HEK293 (cell line): ENCODE measurements around the gene ACAP1.

Source experiments
- BCL11A ChIP-seq: fragments of 450-650 bp; formaldehyde crosslinking; IDR thresholded peaks from 2 replicates; pipeline ENCODE4 v1.5.1; 2016; ENCODE audit warnings: low read depth, missing biosample characterization, missing genetic modification characterization
- FEZF1 ChIP-seq: fragments of 450-650 bp; formaldehyde crosslinking; IDR thresholded peaks from 2 replicates; pipeline ENCODE4 v1.5.1; 2016; ENCODE audit warnings: missing biosample characterization, missing genetic modification characterization
- GLIS2 ChIP-seq: fragments of 450-650 bp; formaldehyde crosslinking; IDR thresholded peaks from 2 replicates; pipeline ENCODE4 v1.5.1; 2016; ENCODE audit warnings: missing biosample characterization, missing genetic modification characterization
- OVOL3 ChIP-seq: fragments of 450-650 bp; formaldehyde crosslinking; IDR thresholded peaks from 2 replicates; pipeline ENCODE4 v1.5.1; 2016; ENCODE audit warnings: missing biosample characterization, missing genetic modification characterization
- RBAK ChIP-seq: fragments of 450-650 bp; formaldehyde crosslinking; IDR thresholded peaks from 2 replicates; pipeline ENCODE4 v1.5.1; 2016; ENCODE audit warnings: missing biosample characterization, missing genetic modification characterization
- REPIN1 ChIP-seq: fragments of 450-650 bp; formaldehyde crosslinking; IDR thresholded peaks from 2 replicates; pipeline ENCODE4 v1.5.1; 2017; ENCODE audit warnings: missing biosample characterization, missing genetic modification characterization, low read depth
- SCRT1 ChIP-seq: fragments of 450-650 bp; formaldehyde crosslinking; IDR thresholded peaks from 2 replicates; pipeline ENCODE4 v1.5.1; 2016; ENCODE audit warnings: missing biosample characterization, missing genetic modification characterization, borderline replicate concordance
- SP3 ChIP-seq: fragments of 450-650 bp; formaldehyde crosslinking; IDR thresholded peaks from 2 replicates; pipeline ENCODE4 v1.5.1; 2016; ENCODE audit warnings: missing biosample characterization, missing genetic modification characterization
- ZNF155 ChIP-seq: fragments of 450-650 bp; formaldehyde crosslinking; IDR thresholded peaks from 2 replicates; pipeline ENCODE4 v1.5.1; 2016; ENCODE audit warnings: missing biosample characterization, missing genetic modification characterization
- ZNF747 ChIP-seq: fragments of 450-650 bp; formaldehyde crosslinking; IDR thresholded peaks from 2 replicates; pipeline ENCODE4 v1.5.1; 2016; ENCODE audit warnings: missing biosample characterization, missing genetic modification characterization
- ZNF76 ChIP-seq: fragments of 450-650 bp; formaldehyde crosslinking; IDR thresholded peaks from 2 replicates; pipeline ENCODE4; 2016; ENCODE audit warnings: low read depth, missing biosample characterization, missing genetic modification characterization, borderline replicate concordance
- ZNF830 ChIP-seq: fragments of 450-650 bp; IDR thresholded peaks from 2 replicates; pipeline ENCODE4 v1.5.0; 2018; ENCODE audit warnings: missing biosample characterization, missing genetic modification characterization, low read depth, mild to moderate bottlenecking, moderate library complexity
- ZNF843 ChIP-seq: fragments of 450-650 bp; formaldehyde crosslinking; IDR thresholded peaks from 2 replicates; pipeline ENCODE4 v1.5.1; 2016; ENCODE audit warnings: missing biosample characterization, missing genetic modification characterization
- ZSCAN16 ChIP-seq: fragments of 450-650 bp; formaldehyde crosslinking; IDR thresholded peaks from 2 replicates; pipeline ENCODE4 v1.5.1; 2016; ENCODE audit warnings: missing biosample characterization, missing genetic modification characterization
- ZXDB ChIP-seq: fragments of 450-650 bp; formaldehyde crosslinking; IDR thresholded peaks from 2 replicates; pipeline ENCODE4 v1.5.1; 2016; ENCODE audit warnings: missing biosample characterization, missing genetic modification characterization
- TF ChIP-seq, protein P1 (sequence below): fragments of 450-650 bp; formaldehyde crosslinking; IDR thresholded peaks from 2 replicates; pipeline ENCODE4 v1.5.1; 2016; ENCODE audit warnings: missing biosample characterization, missing genetic modification characterization
- TF ChIP-seq, protein P2 (sequence below): fragments of 450-650 bp; formaldehyde crosslinking; IDR thresholded peaks from 2 replicates; pipeline ENCODE4 v1.5.1; 2017; ENCODE audit warnings: missing biosample characterization, missing genetic modification characterization
- TF ChIP-seq, protein P3 (sequence below): fragments of 450-650 bp; formaldehyde crosslinking; IDR thresholded peaks from 2 replicates; pipeline ENCODE4 v1.5.1; 2016; ENCODE audit warnings: missing biosample characterization, missing genetic modification characterization
- TF ChIP-seq, protein P4 (sequence below): fragments of 450-650 bp; formaldehyde crosslinking; IDR thresholded peaks from 2 replicates; pipeline ENCODE4 v1.5.1; 2016; ENCODE audit warnings: missing biosample characterization, missing genetic modification characterization
- TF ChIP-seq, protein P5 (sequence below): fragments of 450-650 bp; formaldehyde crosslinking; IDR thresholded peaks from 2 replicates; pipeline ENCODE4 v1.5.1; 2017; ENCODE audit warnings: missing biosample characterization, missing genetic modification characterization
- TF ChIP-seq, protein P6 (sequence below): fragments of 450-650 bp; IDR thresholded peaks from 2 replicates; pipeline ENCODE4 v1.5.1; 2018; ENCODE audit warnings: missing biosample characterization, mild to moderate bottlenecking, missing genetic modification characterization
- TF ChIP-seq, protein P7 (sequence below): fragments of 450-650 bp; formaldehyde crosslinking; IDR thresholded peaks from 2 replicates; pipeline ENCODE4 v1.5.1; 2016; ENCODE audit warnings: missing biosample characterization, missing genetic modification characterization, borderline replicate concordance

ACAP1 gene

DNA sequence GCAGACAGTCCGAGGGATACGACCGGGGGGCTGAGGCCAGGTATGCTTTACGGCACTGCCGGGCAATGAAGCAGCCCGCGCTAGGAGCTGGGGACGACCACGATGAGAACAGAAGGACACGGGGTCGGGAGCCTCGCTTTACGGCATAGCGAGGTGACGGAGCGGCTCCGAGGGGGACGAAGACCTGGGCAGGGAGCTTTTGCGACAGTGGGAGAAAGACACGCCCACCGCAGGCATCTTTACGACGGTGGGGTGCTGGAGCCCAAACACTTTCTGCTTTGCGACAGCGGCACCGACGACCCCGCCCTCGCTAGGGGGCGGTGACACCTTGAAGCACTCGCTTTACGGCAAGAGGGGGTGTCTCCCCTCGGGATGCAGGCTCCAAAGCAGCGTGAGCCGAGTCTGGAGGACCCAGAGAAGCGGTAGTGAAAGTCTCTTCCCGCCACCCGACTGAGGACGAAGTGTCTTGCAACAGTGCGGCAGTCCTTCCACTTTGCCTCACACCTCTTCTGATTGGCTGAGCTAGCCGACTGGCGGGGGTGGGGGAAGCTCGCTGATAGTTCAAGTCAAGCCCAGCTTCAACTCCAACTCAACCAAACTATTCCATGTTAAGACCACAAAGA lies 6.8 kb upstream of the ACAP1 start (continued):
- TF ChIP-seq, protein P1, sequence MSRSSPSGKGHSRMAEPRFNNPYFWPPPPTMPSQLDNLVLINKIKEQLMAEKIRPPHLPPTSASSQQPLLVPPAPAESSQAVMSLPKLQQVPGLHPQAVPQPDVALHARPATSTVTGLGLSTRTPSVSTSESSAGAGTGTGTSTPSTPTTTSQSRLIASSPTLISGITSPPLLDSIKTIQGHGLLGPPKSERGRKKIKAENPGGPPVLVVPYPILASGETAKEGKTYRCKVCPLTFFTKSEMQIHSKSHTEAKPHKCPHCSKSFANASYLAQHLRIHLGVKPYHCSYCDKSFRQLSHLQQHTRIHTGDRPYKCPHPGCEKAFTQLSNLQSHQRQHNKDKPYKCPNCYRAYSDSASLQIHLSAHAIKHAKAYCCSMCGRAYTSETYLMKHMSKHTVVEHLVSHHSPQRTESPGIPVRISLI (tag by site-specific recombination) = no peak
- TF ChIP-seq FEZF1 (tag by site-specific recombination) = no peak
- no peak for TF ChIP-seq BCL11A
- TF ChIP-seq OVOL3 (tag by site-specific recombination) = 0 out of 2 replicates have a peak, but pooled peaks have one; percentile 44
- TF ChIP-seq RBAK (tag by site-specific recombination) = no peak
- peak; percentile 62; the same call in 1 of the 2 replicates for TF ChIP-seq ZNF843
- TF ChIP-seq, protein P2, sequence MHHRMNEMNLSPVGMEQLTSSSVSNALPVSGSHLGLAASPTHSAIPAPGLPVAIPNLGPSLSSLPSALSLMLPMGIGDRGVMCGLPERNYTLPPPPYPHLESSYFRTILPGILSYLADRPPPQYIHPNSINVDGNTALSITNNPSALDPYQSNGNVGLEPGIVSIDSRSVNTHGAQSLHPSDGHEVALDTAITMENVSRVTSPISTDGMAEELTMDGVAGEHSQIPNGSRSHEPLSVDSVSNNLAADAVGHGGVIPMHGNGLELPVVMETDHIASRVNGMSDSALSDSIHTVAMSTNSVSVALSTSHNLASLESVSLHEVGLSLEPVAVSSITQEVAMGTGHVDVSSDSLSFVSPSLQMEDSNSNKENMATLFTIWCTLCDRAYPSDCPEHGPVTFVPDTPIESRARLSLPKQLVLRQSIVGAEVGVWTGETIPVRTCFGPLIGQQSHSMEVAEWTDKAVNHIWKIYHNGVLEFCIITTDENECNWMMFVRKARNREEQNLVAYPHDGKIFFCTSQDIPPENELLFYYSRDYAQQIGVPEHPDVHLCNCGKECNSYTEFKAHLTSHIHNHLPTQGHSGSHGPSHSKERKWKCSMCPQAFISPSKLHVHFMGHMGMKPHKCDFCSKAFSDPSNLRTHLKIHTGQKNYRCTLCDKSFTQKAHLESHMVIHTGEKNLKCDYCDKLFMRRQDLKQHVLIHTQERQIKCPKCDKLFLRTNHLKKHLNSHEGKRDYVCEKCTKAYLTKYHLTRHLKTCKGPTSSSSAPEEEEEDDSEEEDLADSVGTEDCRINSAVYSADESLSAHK (tag by site-specific recombination) = no peak; the same call in 1 of the 2 replicates
- no peak; the same call in 1 of the 2 replicates for TF ChIP-seq ZNF76
- TF ChIP-seq, protein P3, sequence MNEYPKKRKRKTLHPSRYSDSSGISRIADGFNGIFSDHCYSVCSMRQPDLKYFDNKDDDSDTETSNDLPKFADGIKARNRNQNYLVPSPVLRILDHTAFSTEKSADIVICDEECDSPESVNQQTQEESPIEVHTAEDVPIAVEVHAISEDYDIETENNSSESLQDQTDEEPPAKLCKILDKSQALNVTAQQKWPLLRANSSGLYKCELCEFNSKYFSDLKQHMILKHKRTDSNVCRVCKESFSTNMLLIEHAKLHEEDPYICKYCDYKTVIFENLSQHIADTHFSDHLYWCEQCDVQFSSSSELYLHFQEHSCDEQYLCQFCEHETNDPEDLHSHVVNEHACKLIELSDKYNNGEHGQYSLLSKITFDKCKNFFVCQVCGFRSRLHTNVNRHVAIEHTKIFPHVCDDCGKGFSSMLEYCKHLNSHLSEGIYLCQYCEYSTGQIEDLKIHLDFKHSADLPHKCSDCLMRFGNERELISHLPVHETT (tag by site-specific recombination) = peak; percentile 60; the same call in 1 of the 2 replicates
- TF ChIP-seq ZXDB (tag by site-specific recombination) = peak; percentile 78
- TF ChIP-seq REPIN1 (tag by site-specific recombination) = no peak
- TF ChIP-seq, protein P4, sequence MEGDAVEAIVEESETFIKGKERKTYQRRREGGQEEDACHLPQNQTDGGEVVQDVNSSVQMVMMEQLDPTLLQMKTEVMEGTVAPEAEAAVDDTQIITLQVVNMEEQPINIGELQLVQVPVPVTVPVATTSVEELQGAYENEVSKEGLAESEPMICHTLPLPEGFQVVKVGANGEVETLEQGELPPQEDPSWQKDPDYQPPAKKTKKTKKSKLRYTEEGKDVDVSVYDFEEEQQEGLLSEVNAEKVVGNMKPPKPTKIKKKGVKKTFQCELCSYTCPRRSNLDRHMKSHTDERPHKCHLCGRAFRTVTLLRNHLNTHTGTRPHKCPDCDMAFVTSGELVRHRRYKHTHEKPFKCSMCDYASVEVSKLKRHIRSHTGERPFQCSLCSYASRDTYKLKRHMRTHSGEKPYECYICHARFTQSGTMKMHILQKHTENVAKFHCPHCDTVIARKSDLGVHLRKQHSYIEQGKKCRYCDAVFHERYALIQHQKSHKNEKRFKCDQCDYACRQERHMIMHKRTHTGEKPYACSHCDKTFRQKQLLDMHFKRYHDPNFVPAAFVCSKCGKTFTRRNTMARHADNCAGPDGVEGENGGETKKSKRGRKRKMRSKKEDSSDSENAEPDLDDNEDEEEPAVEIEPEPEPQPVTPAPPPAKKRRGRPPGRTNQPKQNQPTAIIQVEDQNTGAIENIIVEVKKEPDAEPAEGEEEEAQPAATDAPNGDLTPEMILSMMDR (tag by site-specific recombination) = no peak
- TF ChIP-seq ZNF155 (tag by site-specific recombination) = no peak
- TF ChIP-seq, protein P5, sequence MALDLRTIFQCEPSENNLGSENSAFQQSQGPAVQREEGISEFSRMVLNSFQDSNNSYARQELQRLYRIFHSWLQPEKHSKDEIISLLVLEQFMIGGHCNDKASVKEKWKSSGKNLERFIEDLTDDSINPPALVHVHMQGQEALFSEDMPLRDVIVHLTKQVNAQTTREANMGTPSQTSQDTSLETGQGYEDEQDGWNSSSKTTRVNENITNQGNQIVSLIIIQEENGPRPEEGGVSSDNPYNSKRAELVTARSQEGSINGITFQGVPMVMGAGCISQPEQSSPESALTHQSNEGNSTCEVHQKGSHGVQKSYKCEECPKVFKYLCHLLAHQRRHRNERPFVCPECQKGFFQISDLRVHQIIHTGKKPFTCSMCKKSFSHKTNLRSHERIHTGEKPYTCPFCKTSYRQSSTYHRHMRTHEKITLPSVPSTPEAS (tag by site-specific recombination) = no peak
- TF ChIP-seq SP3 = peak; percentile 100
- no peak for TF ChIP-seq ZSCAN16
- TF ChIP-seq ZNF830 (tag by site-specific recombination) = no peak
- TF ChIP-seq, protein P6, sequence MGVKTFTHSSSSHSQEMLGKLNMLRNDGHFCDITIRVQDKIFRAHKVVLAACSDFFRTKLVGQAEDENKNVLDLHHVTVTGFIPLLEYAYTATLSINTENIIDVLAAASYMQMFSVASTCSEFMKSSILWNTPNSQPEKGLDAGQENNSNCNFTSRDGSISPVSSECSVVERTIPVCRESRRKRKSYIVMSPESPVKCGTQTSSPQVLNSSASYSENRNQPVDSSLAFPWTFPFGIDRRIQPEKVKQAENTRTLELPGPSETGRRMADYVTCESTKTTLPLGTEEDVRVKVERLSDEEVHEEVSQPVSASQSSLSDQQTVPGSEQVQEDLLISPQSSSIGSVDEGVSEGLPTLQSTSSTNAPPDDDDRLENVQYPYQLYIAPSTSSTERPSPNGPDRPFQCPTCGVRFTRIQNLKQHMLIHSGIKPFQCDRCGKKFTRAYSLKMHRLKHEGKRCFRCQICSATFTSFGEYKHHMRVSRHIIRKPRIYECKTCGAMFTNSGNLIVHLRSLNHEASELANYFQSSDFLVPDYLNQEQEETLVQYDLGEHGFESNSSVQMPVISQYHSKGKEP = no peak
- TF ChIP-seq, protein P7, sequence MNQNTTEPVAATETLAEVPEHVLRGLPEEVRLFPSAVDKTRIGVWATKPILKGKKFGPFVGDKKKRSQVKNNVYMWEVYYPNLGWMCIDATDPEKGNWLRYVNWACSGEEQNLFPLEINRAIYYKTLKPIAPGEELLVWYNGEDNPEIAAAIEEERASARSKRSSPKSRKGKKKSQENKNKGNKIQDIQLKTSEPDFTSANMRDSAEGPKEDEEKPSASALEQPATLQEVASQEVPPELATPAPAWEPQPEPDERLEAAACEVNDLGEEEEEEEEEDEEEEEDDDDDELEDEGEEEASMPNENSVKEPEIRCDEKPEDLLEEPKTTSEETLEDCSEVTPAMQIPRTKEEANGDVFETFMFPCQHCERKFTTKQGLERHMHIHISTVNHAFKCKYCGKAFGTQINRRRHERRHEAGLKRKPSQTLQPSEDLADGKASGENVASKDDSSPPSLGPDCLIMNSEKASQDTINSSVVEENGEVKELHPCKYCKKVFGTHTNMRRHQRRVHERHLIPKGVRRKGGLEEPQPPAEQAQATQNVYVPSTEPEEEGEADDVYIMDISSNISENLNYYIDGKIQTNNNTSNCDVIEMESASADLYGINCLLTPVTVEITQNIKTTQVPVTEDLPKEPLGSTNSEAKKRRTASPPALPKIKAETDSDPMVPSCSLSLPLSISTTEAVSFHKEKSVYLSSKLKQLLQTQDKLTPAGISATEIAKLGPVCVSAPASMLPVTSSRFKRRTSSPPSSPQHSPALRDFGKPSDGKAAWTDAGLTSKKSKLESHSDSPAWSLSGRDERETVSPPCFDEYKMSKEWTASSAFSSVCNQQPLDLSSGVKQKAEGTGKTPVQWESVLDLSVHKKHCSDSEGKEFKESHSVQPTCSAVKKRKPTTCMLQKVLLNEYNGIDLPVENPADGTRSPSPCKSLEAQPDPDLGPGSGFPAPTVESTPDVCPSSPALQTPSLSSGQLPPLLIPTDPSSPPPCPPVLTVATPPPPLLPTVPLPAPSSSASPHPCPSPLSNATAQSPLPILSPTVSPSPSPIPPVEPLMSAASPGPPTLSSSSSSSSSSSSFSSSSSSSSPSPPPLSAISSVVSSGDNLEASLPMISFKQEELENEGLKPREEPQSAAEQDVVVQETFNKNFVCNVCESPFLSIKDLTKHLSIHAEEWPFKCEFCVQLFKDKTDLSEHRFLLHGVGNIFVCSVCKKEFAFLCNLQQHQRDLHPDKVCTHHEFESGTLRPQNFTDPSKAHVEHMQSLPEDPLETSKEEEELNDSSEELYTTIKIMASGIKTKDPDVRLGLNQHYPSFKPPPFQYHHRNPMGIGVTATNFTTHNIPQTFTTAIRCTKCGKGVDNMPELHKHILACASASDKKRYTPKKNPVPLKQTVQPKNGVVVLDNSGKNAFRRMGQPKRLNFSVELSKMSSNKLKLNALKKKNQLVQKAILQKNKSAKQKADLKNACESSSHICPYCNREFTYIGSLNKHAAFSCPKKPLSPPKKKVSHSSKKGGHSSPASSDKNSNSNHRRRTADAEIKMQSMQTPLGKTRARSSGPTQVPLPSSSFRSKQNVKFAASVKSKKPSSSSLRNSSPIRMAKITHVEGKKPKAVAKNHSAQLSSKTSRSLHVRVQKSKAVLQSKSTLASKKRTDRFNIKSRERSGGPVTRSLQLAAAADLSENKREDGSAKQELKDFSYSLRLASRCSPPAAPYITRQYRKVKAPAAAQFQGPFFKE = no peak
- TF ChIP-seq SCRT1 (tag by site-specific recombination) = no peak
- peak; percentile 80 for TF ChIP-seq GLIS2 (tag by site-specific recombination)
- no peak for TF ChIP-seq ZNF747 (tag by site-specific recombination)
